K562 (cell line): ENCODE measurements around the gene KRT77. TPM values are rescaled to one million over a fixed set of nuclear protein-coding genes. Genes with fewer than 3 reads are reported as not detected.
"Not testable (repeated sequence)": the region's sequence is repeated elsewhere in the genome, so short reads cannot be mapped to it uniquely, and the experiment has no call there.

Experiments used
- ATAC-seq: fragments of 200-7000 bp; cut with Tn5 transposase; 3 replicates; pipeline ENCODE4 v1.9.1; 2020; ENCODE audit warnings: moderate library complexity
- BruUV-seq: library from RNA; stranded (reverse); fragments of 400-500 nt; replicated peaks from 2 replicates; lab custom pipeline; 2021; lab: Mats Ljungman, UMichigan
- CTCF ChIA-PET: fragments of 300-600 bp; formaldehyde crosslinking; extraction: SDS; loops from one replicate; lab custom pipeline; 2021; ENCODE audit warnings: low intra/inter-chr PET ratio; lab: Yijun Ruan, JAX
- POLR2A ChIA-PET: fragments of 300-600, 350-650 bp; sonication (Branson Sonifier 250); formaldehyde crosslinking; extraction: SDS; loops from one replicate; lab custom pipeline; 2021; ENCODE audit warnings: antibody characterized with exemption, inconsistent platforms; lab: Yijun Ruan, JAX
- DNase-seq, 4 experiments: peaks; one replicate each; pipeline versions ENCODE4 v3.0.0 to v3.0.0-alpha.2; 2011 to 2018; ENCODE audit warnings: low spot score in 3 of 4, mixed read lengths in 3 of 4; ENCODE audit errors: extremely low read depth in 1 of 4
- FAIRE-seq: peaks from 2 replicates; lab custom pipeline; 2011; peaks lifted over from hg19 to GRCh38; lab: Jason Lieb, UNC
- H2AFZ ChIP-seq: 2 replicates; pipeline ENCODE4 v1.6.0; 2011; ENCODE audit warnings: low read depth, low read length, control low read depth, inconsistent platforms
- H3K27ac ChIP-seq: fragments of 200-600 bp; 3 replicates; pipeline ENCODE4 v1.8.0; 2011; ENCODE audit warnings: low read depth, mild to moderate bottlenecking, control low read depth, inconsistent platforms, low read length, moderate library complexity, mixed read lengths; ENCODE audit errors: extremely low read depth
- H3K27me3 ChIP-seq, 2 experiments: fragments of 300-600 bp in 1 of 2; 2 replicates in 1 of 2; 3 replicates in 1 of 2; pipeline versions ENCODE4 v1.6.0 to v1.8.0; 2011; ENCODE audit warnings: inconsistent platforms in 2 of 2, low read length in 2 of 2, mild to moderate bottlenecking in 1 of 2, mixed read lengths in 1 of 2, moderate library complexity in 1 of 2; ENCODE audit not compliant: control insufficient read depth in 2 of 2, insufficient read depth in 2 of 2
- H3K36me3 ChIP-seq: fragments of 300-600 bp; 3 replicates; pipeline ENCODE4 v1.8.0; 2011; ENCODE audit warnings: mild to moderate bottlenecking, low read length, inconsistent platforms; ENCODE audit not compliant: control insufficient read depth, insufficient read depth
- H3K4me1 ChIP-seq, 2 experiments: fragments of 200-600 bp in 1 of 2; replicated peaks in 1 of 2; 2 replicates in 1 of 2; 3 replicates in 1 of 2; pipeline versions ENCODE4 v1.5.1 to v1.8.0; 2011; ENCODE audit warnings: inconsistent platforms in 2 of 2, low read length in 2 of 2, mild to moderate bottlenecking in 1 of 2, mixed read lengths in 1 of 2, moderate library complexity in 1 of 2; ENCODE audit not compliant: control insufficient read depth in 2 of 2, insufficient read depth in 2 of 2
- H3K4me2 ChIP-seq: 2 replicates; pipeline ENCODE4 v1.6.1; 2011; ENCODE audit warnings: low read length, control low read depth, inconsistent platforms, mixed read lengths; ENCODE audit not compliant: insufficient read depth
- H3K4me3 ChIP-seq: fragments of 200-600 bp; sonication (generic), shearing (Covaris generic); 2 replicates; pipeline ENCODE4 v1.5.1; 2016; ENCODE audit warnings: control low read depth, inconsistent platforms
- H3K79me2 ChIP-seq: fragments of 200-600 bp; 3 replicates; pipeline ENCODE4 v1.8.0; 2011; ENCODE audit warnings: low read length, inconsistent platforms; ENCODE audit not compliant: control insufficient read depth, insufficient read depth
- H3K9ac ChIP-seq, 2 experiments: 2 replicates each; pipeline versions ENCODE4 v1.6.0 to v1.6.1; 2011; ENCODE audit warnings: low read depth in 2 of 2, low read length in 2 of 2, control low read depth in 1 of 2, inconsistent platforms in 1 of 2, mild to moderate bottlenecking in 1 of 2, mixed read lengths in 1 of 2; ENCODE audit not compliant: insufficient read depth in 1 of 2
- H3K9me1 ChIP-seq: one replicate; pipeline ENCODE4 v1.6.0; 2011; ENCODE audit warnings: inconsistent platforms, mild to moderate bottlenecking, low read length, moderate library complexity; ENCODE audit not compliant: control insufficient read depth, insufficient read depth
- H3K9me3 ChIP-seq: replicated peaks from 2 replicates; pipeline ENCODE4 v1.5.1; 2011; ENCODE audit warnings: low read depth, low read length, inconsistent platforms; ENCODE audit not compliant: control insufficient read depth, insufficient read depth
- H4K20me1 ChIP-seq: replicated peaks from 2 replicates; pipeline ENCODE4 v1.6.1; 2011; ENCODE audit warnings: low read length, inconsistent platforms, mixed read lengths; ENCODE audit not compliant: control insufficient read depth, insufficient read depth
- ARNT ChIP-seq, 2 experiments: fragments of 450-650 bp; IDR thresholded peaks; 2 replicates each; pipeline ENCODE4 v1.6.1; 2016; ENCODE audit warnings: mild to moderate bottlenecking in 1 of 2
- ILF3 ChIP-seq: fragments of 450-650 bp; IDR thresholded peaks from 2 replicates; pipeline ENCODE4 v1.6.1; 2018; ENCODE audit warnings: antibody characterized with exemption, mild to moderate bottlenecking, moderate library complexity, borderline replicate concordance
- KLF13 ChIP-seq: fragments of 450-650 bp; IDR thresholded peaks from 2 replicates; pipeline ENCODE4 v1.6.1; 2016; ENCODE audit warnings: missing genetic modification characterization, low read depth, mild to moderate bottlenecking, missing compliant biosample characterization, moderate library complexity, borderline replicate concordance
- NELFE ChIP-seq: IDR thresholded peaks from 2 replicates; pipeline ENCODE4 v1.6.1; 2011; ENCODE audit warnings: mild to moderate bottlenecking; ENCODE audit not compliant: insufficient read depth, insufficient read length
- ZNF324 ChIP-seq: fragments of 250-450 bp; sonication (Bioruptor Pico); IDR thresholded peaks from 2 replicates; pipeline ENCODE4 v1.4.0; 2020; ENCODE audit warnings: mild to moderate bottlenecking
- WGBS: fragments of 100-300 bp; shearing (Covaris generic); methylation state at CpG from one replicate; pipeline ENCODE4 v1.1.6; 2016; ENCODE audit warnings: low coverage, mixed read lengths; ENCODE audit not compliant: insufficient coverage; ENCODE audit errors: missing lambda C conversion rate; 5-methylcytosine and 5-hydroxymethylcytosine counted together
- in situ Hi-C: fragments of 300-500 bp; cut with MboI; formaldehyde crosslinking; loops from 4 replicates; pipeline ENCODE4 v1.15.0; 2018; ENCODE audit warnings: inconsistent platforms, mixed read lengths
- intact Hi-C: fragments of 100-400 bp; cut with micrococcal nuclease; formaldehyde crosslinking; loops from 2 replicates; pipeline ENCODE4 v1.14.2; 2022
- polyA plus RNA-seq, 8 experiments: library from polyadenylated mRNA; depleted of rRNA in 4 of 8; stranded (reverse) in 5 of 8; unstranded in 3 of 8; fragments of >200 nt; fragmentation: Nextera tagmentation in 2 of 8; fragmentation: Illumina TruSeq in 1 of 8; extraction: Ambion mirVana in 2 of 8; extraction: Trizol in 1 of 8; gene quantifications; 2 replicates each; pipeline versions ENCODE4 v1.2.1 to v1.2.3, GENCODE V29; 2011 to 2014; ENCODE audit warnings: inconsistent platforms in 1 of 8, missing spikeins in 1 of 8
- total RNA-seq, 7 experiments: library from RNA; depleted of rRNA in 6 of 7; stranded (reverse); fragments of >200 nt in 6 of 7; fragmentation: Illumina TruSeq in 2 of 7; extraction: Trizol in 2 of 7; gene quantifications; 2 replicates each; pipeline versions ENCODE4 v1.2.1 to v1.2.3, GENCODE V29; 2011 to 2021; ENCODE audit warnings: low replicate concordance in 1 of 7

Gene KRT77
- total and polyA plus RNA-seq, 9 of the 15 experiments (the other 6 are each of a cell fraction or from before 2014, with no cell fraction given) = not detected

- TF ChIP-seq ZNF324 (CRISPR knock-in tag) = no peak
These were observed 48.5 kb upstream of the KRT77 start (continued) for GRCh38 chr12:52751795-52752194.

- CTCF ChIA-PET, H3K9me3 ChIP-seq, BruUV-seq, H3K9me1 ChIP-seq, H3K4me2 ChIP-seq, H3K36me3 ChIP-seq, H3K9ac ChIP-seq, H2AFZ ChIP-seq, in situ Hi-C loops, H3K4me1 ChIP-seq, DNase-seq, H3K79me2 ChIP-seq, H3K27ac ChIP-seq, intact Hi-C loops, H4K20me1 ChIP-seq, FAIRE-seq, ATAC-seq, H3K4me3 ChIP-seq: not testable (repeated sequence)
- H3K27me3 ChIP-seq = peaks cover 2 to 21% of the 10 kb centered on the region in 2 experiments; a peak in 3 of 5 replicates
- 2% methylated on average over 3 of the region's 3 CpGs for WGBS
- POLR2A ChIA-PET = interaction anchor here (1.3 kb wide), 1 partner anchor 13 kb away, joined by 4 read pairs; no protein-coding TSS in a partner anchor
These were observed 47.2 kb upstream of the KRT77 start for GRCh38 chr12:52750532-52750931.

DNA sequence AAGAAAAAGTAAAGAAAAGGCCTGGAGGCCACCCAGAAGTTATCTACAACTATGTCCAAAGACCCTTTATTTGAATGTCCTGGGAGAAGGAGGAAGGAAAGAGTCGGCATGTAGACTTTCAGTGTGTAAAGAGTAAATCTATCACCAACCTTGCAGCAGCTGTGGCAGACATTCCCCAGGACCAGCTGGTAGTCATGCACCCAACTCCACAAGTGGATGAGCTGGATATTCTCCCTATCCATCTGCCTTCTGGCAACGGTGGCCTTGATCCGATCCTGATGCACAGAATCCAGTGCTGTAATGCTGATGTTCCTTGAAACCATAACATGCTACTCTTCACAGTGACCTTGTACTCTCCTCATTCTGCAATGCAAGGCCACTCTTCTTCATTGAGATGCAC lies 46.5 kb upstream of the KRT77 start:
- in situ Hi-C loops (no loop called here), intact Hi-C loops (no loop called here)
- no peak for ATAC-seq
- Histone ChIP-seq H3K27ac (no peak overlapping the region), H3K79me2 (no peaks in the 10 kb centered on the region), H4K20me1 (no peaks in the 10 kb centered on the region), H2AFZ (no peak overlapping the region), H3K4me1 (no peaks in the 10 kb centered on the region), H3K9me3 (no peaks in the 10 kb centered on the region), H3K4me3 (no peak overlapping the region), H3K9me1 (no peaks in the 10 kb centered on the region), H3K27me3 (peaks cover 2 to 21% of the 10 kb centered on the region in 2 experiments; a peak in 3 of 5 replicates), H3K9ac (no peak overlapping the region), H3K36me3 (no peaks in the 10 kb centered on the region), H3K4me2 (no peak overlapping the region)
- 0% methylated on average over 3 of the region's 3 CpGs for WGBS
- no peak for TF ChIP-seq KLF13 (tag)
- TF ChIP-seq ARNT (IDR thresholded peaks at IDR 0.05) = no peak
- no peak for TF ChIP-seq NELFE
- no peak for TF ChIP-seq ILF3
- DNase-seq = no peak
- POLR2A ChIA-PET = interaction anchor here (1.2 to 1.3 kb wide), 2 partner anchors 13 to 27 kb away, joined by 3 to 4 read pairs; partner anchors contain the start of gene KRT76
- CTCF ChIA-PET = no interaction called here
- BruUV-seq = no TSS peak
- FAIRE-seq = no peak
